NCI-H128 (cell line): ENCODE measurements around the gene TRIP10.
"Not testable (repeated sequence)": the region's sequence is repeated elsewhere in the genome, so short reads cannot be mapped to it uniquely, and the experiment has no call there.

ENCODE experiments used
- DNase-seq: peaks from one replicate; lab custom pipeline; 2025; ENCODE audit not compliant: unreplicated experiment; lab: John Stamatoyannopoulos, UW

Gene TRIP10

GRCh38 chr19:6767081-6767356 is 27.5 kb downstream of the TRIP10 start:
- no peak for DNase-seq

DNA sequence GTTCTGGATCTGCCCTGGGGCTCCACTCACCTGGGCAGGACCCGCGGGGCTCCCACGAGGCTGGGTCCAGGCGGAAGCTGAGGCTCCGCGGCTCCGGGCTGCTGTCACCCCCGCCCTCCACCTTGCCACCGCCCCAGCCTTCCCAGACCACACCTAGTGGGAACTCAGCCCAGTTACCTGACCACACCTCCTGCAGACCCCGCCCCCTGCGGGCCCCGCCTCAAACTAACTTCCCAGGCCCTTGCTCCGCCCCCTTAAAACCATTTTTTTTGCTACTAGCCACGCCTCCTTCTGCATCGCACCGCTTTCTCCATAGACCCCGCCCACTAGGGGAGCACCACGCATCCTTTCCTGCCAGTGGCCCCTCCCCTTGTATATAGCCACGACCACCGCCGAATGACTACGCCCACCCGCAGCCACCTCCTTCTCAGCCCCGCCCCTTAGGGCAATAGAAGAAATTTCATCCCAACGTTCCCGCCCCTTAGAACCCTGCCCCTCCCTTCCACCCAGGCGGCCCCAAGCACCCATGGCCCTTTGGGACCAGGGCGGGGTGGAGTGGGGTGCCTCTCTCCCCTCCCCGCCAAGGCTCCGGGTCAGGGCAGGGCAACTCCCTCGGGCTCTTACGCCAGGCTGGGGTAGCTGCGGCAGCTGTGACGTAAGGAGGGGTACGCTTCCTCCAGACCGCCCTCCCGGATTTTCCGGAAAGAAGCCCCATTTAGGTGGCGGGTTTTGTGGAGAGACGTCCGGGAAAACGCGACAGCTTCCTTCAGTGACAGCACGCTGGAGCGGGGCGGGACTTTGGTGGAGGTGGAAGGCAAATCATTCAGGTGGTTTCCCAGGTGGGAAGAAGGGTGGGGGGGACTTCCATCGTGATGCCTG is 28.1 kb downstream of the TRIP10 start, which contains the start of gene SH2D3A:
Gene SH2D3A (minus strand): TSS at position 79 of the 879 bp plus-strand sequence. CDS start 3,687 bp downstream, outside the sequence.
- peak; percentile 23 for DNase-seq

- no peak for DNase-seq
Observed at GRCh38 chr19:6768236-6768785, 28.8 kb downstream of the TRIP10 start.

- no peak for DNase-seq
Observed at GRCh38 chr19:6769006-6769619, 29.6 kb downstream of the TRIP10 start.

GRCh38 chr19:6771648-6772027 is 32.2 kb downstream of the TRIP10 start:
- DNase-seq: not testable (repeated sequence)

DNA sequence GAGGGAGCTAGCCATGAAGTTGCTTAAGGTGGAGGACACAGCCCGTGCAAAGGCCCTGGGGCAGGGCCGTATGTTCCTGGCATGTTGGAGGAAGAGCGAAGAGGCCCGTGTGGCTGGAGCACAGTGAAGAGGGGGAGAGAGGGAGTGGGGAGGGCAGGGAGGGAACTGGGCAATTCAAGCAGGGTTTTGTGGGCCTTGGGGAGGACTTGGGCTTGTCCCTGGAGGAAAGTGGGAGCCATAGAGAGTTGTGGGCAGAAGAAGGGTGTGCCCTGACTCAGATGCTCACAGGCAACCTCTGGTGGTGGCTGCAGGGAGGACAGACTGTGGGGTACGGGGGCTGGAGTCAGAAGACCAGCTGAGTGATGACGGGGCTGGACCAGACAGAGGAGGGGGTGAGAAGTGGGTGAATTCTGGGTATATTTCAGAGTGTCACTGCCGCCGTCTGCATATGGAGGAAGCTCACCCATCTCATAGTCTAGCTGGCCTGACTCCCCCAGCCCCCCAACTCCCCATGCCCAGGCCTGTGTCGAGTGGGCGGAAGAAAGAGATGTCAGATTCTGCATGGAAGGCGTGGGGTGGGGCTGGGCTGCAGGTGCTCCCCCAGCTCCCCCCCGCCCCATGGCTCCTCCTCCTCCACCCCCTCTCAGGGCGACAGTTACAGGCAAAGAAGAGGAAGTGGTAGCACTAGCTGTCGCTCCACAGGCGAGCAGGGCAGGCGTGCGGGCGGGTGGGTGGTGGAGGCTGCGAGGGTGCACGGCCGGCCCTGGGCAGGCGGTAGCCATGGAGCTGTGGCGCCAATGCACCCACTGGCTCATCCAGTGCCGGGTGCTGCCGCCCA is 32.8 kb downstream of the TRIP10 start, which contains the start of gene VAV1:
Gene VAV1 (plus strand): TSS at position 681 of the 838 bp plus-strand sequence. CDS start 100 bp downstream, at position 781.
- DNase-seq: no peak

DNA sequence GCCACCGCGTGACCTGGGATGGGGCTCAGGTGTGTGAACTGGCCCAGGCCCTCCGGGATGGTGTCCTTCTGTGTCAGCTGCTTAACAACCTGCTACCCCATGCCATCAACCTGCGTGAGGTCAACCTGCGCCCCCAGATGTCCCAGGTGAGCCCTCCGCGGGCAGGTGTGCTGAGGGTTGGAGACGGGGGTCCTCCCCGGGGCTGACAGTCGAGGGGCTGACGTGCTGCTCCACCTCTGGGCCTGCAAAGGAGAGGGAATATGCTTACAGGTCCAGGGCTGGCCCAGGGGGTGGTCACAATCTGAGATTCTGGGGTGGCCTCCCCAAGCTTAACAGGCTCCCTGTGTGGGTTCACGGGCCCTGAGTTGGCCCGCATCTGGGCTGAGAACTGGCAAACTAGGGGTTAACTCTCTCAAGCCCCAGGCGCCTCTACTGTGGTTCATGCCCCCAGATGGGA is 33.4 kb downstream of the TRIP10 start:
- DNase-seq: no peak

DNA sequence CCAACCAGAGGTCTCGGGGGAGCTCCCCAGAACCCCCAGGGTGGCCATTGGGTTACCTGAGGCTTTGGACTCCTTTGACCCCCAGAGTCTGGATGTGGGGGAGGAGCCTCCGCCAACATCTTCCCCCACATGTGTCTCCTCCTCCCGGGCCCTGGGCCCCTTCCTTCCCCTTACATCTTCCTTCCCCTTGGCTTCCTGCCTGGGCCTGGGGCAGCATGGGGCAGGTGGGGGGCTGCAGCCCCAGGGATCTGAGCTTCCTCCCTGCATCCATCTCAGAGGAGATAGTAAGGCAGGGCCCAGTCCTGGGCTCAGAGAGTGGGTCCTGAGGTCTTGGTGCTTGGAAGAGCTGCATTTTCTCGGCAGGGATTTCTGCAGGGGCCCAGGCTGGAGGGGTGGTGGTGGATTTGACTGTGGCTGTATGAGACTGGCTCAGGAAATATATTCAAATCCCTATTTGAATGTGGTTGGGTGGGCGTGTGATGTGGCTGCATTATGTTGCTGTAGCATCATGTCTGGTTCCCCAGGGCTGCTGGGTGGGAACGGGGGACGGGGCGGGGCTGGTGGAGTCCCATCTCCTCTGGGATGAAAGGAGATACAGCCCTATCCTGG is 33.9 kb downstream of the TRIP10 start:
- no peak for DNase-seq

- no peak for DNase-seq
Observed at GRCh38 chr19:6774821-6775707, 35.6 kb downstream of the TRIP10 start.

DNA sequence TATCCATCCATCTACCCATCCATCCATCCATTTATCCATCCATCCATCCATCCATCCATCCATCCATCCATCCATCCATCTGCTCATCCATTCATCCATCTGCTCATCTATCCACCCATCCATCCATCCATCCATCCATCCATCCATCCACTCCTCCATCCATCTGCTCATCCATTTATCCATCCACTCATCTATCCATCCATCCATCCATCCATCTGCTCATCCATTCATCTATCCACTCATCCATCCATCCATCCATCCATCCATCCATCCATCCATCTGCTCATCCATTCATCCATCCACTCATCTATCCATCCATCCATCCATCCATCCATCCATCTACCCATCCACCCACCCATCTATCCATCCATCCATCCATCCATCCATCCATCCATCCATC is 36.6 kb downstream of the TRIP10 start:
- not testable (repeated sequence) for DNase-seq

GRCh38 chr19:6776999-6777398 is 37.5 kb downstream of the TRIP10 start:
- DNase-seq: no peak

DNA sequence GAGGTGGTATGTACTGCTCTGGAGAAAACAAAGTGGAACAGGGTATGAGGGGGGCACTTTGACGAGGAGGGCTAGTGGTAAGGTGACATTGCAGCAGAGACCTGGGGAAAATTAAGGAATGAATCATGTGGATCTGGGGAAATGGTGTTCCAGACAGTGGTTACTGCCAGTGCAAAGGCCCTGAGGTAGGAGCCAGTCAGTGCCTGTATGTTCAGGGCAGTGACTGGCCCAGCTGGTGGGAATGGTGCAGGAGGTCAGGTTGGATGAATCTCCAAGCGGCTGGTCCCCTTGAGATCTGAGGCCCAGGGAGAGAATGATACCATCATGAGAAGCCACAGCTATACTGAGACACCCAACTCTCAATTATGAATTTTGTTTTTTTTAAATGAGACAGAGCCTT is 38.0 kb downstream of the TRIP10 start:
- no peak for DNase-seq

- no peak for DNase-seq
Observed at GRCh38 chr19:6778386-6778785, 38.9 kb downstream of the TRIP10 start.

GRCh38 chr19:6779206-6779605 is 39.7 kb downstream of the TRIP10 start:
- no peak for DNase-seq

- no peak for DNase-seq
Observed at GRCh38 chr19:6787393-6787792, 47.9 kb downstream of the TRIP10 start.

GRCh38 chr19:6788896-6789295 is 49.4 kb downstream of the TRIP10 start:
- DNase-seq: no peak

GRCh38 chr19:6790194-6791128 is 51.0 kb downstream of the TRIP10 start:
- no peak for DNase-seq

DNA sequence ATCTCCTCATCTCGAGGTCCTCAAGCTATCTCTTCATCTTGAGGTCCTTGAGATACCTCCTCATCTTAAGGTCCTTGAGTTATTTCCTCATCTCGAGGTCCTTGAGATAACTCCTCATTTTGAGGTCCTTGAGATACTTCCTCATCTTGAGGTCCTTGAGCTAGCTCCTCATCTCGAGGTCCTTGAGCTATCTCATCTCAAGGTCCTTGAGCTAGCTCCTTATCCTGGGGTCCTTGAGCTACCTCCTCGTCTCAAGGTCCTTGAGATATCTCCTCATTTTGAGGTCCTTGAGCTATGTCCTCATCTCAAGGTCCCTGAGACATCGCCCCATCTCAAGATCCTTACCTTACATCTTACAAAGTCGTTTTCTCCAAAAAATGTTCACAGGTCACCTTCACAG is 51.8 kb downstream of the TRIP10 start:
- no peak for DNase-seq

GRCh38 chr19:6793411-6793810 is 53.9 kb downstream of the TRIP10 start:
- DNase-seq: no peak
